ENCODE data around the gene PXDC1. TPM values are rescaled to one million over a fixed set of nuclear protein-coding genes. Genes with fewer than 3 reads are reported as not detected.

PXDC1 gene
- total RNA-seq, 1 donor from 2014 or later = 75.9 TPM

DNA sequence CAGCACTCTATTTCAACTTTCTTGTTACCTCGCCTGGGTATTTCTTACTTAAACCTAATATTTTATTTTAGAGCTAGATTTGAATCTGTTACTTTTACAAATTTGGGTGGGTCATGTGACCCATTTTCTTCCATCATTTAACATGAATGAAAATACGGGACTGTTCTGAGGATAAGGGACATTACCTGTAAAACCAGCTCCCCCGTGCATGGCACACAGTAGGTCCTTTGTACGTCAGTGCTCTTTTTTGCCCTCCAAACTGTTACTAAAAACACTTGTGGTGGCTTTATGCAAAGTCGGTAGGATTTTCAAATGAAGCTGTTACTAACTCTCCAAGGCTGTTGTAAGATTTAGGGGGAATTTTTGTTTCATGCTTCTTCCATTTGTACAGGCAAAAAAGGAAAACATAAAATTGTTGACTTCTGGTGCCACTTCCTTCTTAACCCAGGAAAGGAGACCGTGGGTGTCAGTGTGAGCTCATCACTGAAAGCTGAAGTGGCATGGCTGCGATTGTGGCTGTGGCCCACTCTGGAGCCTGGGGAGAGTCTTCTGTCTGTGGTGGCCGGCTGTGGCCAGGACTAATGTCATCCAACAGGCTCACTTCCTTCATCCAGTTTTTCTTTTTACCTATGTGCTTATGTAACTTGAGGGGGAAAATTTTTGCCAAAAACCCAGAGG lies 40.2 kb upstream of the PXDC1 start:
- TF ChIP-seq POLR2AphosphoS5 (IDR thresholded peaks at IDR 0.05; ENCODE audit: insufficient read depth in 1 of 2, low read depth in 1 of 2) = no peak
- no peak for TF ChIP-seq POLR2A (IDR thresholded peaks at IDR 0.05)
- TF ChIP-seq, protein P1, sequence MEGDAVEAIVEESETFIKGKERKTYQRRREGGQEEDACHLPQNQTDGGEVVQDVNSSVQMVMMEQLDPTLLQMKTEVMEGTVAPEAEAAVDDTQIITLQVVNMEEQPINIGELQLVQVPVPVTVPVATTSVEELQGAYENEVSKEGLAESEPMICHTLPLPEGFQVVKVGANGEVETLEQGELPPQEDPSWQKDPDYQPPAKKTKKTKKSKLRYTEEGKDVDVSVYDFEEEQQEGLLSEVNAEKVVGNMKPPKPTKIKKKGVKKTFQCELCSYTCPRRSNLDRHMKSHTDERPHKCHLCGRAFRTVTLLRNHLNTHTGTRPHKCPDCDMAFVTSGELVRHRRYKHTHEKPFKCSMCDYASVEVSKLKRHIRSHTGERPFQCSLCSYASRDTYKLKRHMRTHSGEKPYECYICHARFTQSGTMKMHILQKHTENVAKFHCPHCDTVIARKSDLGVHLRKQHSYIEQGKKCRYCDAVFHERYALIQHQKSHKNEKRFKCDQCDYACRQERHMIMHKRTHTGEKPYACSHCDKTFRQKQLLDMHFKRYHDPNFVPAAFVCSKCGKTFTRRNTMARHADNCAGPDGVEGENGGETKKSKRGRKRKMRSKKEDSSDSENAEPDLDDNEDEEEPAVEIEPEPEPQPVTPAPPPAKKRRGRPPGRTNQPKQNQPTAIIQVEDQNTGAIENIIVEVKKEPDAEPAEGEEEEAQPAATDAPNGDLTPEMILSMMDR (IDR thresholded peaks at IDR 0.05) = no peak
- intact Hi-C loops (cut with DNase I) = no loop called here

DNA sequence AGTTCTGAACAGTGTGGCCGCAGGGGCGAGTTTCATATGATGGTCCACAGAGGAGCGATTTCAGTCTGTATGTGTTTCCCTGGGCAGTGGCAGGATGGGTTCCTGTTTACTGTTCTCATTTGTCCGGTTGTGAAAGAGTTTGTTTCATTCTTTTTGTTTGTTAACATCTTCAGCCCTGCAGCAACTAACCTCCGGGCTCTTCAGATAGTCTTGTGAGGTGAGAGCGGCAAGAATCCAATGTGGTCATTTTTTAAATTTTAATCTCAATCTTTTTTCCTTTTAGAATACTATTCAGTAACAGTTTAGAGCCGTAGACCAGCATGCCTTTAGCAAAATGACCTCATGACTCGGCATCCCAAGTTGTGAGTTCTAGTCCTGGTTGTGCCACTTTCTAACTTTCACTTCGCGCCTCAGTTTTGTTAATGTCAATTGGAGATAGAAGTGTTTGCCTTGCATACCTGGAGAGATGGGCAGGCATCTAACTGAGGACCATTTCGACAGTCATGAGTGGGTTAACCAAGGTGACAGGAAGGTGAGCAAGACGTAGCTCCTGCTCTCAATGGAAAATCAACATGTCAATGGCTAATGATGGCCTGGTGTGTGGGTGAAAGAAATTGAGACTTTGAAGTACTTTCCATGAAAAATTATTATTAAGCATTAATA lies 38.5 kb upstream of the PXDC1 start:
- H3K27ac ChIP-seq = no peak overlapping the region

More for the DNA sequence above, 40.2 kb upstream of the PXDC1 start:
- H3K27ac ChIP-seq = no peak overlapping the region
- H3K4me3 ChIP-seq = no peak overlapping the region
- peak in 1 of 2 donors; percentile 32 for DNase-seq (ENCODE audit: extremely low spot score in 2 of 2)
- H3K9me3 ChIP-seq = no peaks in the 10 kb centered on the region
- H3K4me1 ChIP-seq = peaks cover 10% of the 10 kb centered on the region
- no peaks in the 10 kb centered on the region for H3K36me3 ChIP-seq
- no peaks in the 10 kb centered on the region for H3K27me3 ChIP-seq

DNA sequence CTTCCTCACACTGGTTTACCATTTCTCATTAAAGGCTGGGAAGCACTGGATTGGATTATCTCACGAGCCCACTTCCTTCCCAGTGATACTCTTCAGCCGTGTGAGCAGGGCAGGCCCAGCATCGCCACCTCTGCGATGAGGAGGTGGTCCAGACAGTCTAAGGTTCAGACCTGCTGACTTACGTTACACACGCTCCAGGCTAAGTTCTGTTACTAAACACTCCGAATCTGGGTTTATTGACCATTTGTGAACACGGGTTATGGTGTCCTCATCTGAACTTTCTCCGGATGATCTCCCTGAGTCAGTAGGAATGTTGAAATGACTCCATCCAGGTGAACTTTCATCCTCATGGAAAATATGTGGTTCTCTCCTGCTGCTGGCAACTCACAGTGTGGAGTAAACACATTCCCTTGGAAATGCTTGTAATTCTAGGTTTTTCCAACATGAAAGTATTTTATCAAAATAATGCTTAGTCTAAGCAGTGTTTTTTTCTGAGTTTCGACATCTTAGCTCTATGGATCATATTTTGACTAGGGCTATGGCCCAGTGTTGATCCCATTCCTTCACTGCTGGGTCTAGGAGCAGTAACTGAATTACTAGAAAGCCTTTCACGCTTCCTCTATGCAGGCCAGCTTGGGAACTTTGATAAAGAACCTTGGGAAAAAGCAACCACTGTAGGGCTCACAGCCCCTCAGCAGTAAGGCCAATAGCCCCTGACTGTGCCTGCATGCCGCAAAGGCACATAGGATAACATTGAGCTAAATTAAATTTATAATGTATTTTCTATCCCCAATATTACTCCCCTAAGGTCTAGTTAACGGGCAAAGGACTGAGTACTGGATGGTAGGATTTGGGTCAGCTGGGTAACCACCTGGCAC lies 37.7 kb upstream of the PXDC1 start:
- Histone ChIP-seq H3K9me3 (no peaks in the 10 kb centered on the region), H3K36me3 (no peaks in the 10 kb centered on the region), H3K4me1 (no peaks in the 10 kb centered on the region), H3K27me3 (no peaks in the 10 kb centered on the region), H3K27ac (no peak overlapping the region), H3K4me3 (no peak overlapping the region)
- peak in 1 of 2 donors; percentile 47 for DNase-seq (ENCODE audit: extremely low spot score in 2 of 2)
- intact Hi-C loops (cut with DNase I) = no loop called here
- TF ChIP-seq POLR2AphosphoS5 (IDR thresholded peaks at IDR 0.05; ENCODE audit: insufficient read depth in 1 of 2, low read depth in 1 of 2) (no peak), POLR2A (IDR thresholded peaks at IDR 0.05) (no peak)

More for the DNA sequence above, 38.5 kb upstream of the PXDC1 start:
- no peaks in the 10 kb centered on the region for H3K36me3 ChIP-seq
- no peaks in the 10 kb centered on the region for H3K4me1 ChIP-seq
- TF ChIP-seq, protein P1 (IDR thresholded peaks at IDR 0.05) = no peak
- no peak for TF ChIP-seq POLR2A (IDR thresholded peaks at IDR 0.05)
- H3K9me3 ChIP-seq = no peaks in the 10 kb centered on the region
- no peak overlapping the region for H3K4me3 ChIP-seq
- intact Hi-C loops (cut with DNase I) = no loop called here
- DNase-seq (ENCODE audit: extremely low spot score in 2 of 2) = peak in 1 of 2 donors; percentile 47
- H3K27me3 ChIP-seq = no peaks in the 10 kb centered on the region

DNA sequence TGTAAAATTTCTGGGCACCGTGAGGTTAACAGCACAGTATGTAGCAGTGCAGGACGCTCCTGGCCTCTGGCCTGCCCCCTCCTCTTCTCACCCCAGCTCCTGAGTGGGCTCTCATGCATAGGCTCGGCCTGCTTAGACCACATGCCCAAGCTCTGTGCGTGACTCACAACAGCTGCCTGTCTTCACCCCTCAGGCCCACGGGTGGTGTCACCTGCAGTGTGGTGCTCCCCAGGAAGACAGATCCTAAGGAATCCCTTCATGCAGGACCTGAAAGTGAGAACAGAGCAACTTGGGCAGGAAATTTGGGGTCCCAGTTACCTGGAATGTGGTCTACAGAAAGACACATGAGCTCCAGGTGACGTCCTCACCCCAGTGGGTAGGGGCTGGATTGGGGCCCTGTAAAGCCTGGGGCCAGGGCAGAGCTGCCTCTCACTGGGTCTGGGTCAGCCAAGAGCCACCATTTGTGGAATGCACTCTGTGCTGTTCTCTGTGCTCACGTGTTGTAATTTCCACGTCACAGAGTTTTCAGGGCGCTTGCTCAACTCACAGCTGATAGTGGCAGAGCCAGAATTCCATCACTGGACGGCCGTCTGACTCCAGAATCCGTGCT lies 37.0 kb upstream of the PXDC1 start:
- peak in 1 of 2 donors; percentile 75 for DNase-seq (ENCODE audit: extremely low spot score in 2 of 2)
- Histone ChIP-seq H3K4me1 (no peaks in the 10 kb centered on the region), H3K9me3 (no peaks in the 10 kb centered on the region), H3K4me3 (no peak overlapping the region), H3K27ac (no peak overlapping the region), H3K27me3 (no peaks in the 10 kb centered on the region), H3K36me3 (no peaks in the 10 kb centered on the region)
- TF ChIP-seq, protein P1 (IDR thresholded peaks at IDR 0.05) = no peak
- TF ChIP-seq POLR2A (IDR thresholded peaks at IDR 0.05) (no peak), POLR2AphosphoS5 (IDR thresholded peaks at IDR 0.05; ENCODE audit: insufficient read depth in 1 of 2, low read depth in 1 of 2) (no peak)
- intact Hi-C loops (cut with DNase I) = no loop called here

- H3K36me3 ChIP-seq = no peaks in the 10 kb centered on the region
- H3K4me3 ChIP-seq = no peak overlapping the region
- no peaks in the 10 kb centered on the region for H3K9me3 ChIP-seq
- no peaks in the 10 kb centered on the region for H3K27me3 ChIP-seq
- intact Hi-C loops (cut with DNase I) = no loop called here
- no peak overlapping the region for H3K27ac ChIP-seq
- peak in 1 of 2 donors; percentile 72 for DNase-seq (ENCODE audit: extremely low spot score in 2 of 2)
- TF ChIP-seq POLR2AphosphoS5 (IDR thresholded peaks at IDR 0.05; ENCODE audit: insufficient read depth in 1 of 2, low read depth in 1 of 2) = no peak
- TF ChIP-seq, protein P1 (IDR thresholded peaks at IDR 0.05) = no peak
- TF ChIP-seq POLR2A (IDR thresholded peaks at IDR 0.05) = no peak
- no peaks in the 10 kb centered on the region for H3K4me1 ChIP-seq
Observed at GRCh38 chr6:3786141-3786540, 34.6 kb upstream of the PXDC1 start.
